RWPE1 (cell line): ENCODE measurements around the gene BTK.

Experiments
- CTCF ChIA-PET: fragments of 350-600 bp; sonication (Branson Sonifier 250); formaldehyde crosslinking; extraction: SDS; loops from one replicate; lab custom pipeline; 2021; lab: Yijun Ruan, JAX
- POLR2A ChIA-PET: fragments of 400-600 bp; formaldehyde crosslinking; extraction: SDS; loops from one replicate; lab custom pipeline; 2020; ENCODE audit warnings: antibody characterized with exemption; ENCODE audit not compliant: low non-redundant PET; lab: Yijun Ruan, JAX
- DNase-seq: peaks from one replicate; pipeline ENCODE4 v3.0.0; 2012; ENCODE audit warnings: low spot score
- H3K27ac ChIP-seq: fragments of 450-650 bp; 2 replicates; pipeline ENCODE4 v1.5.1; 2017
- TF ChIP-seq, protein P1 (sequence below): fragments of 450-650 bp; conservative IDR thresholded peaks from 2 replicates; pipeline ENCODE4 v1.5.1; 2017; ENCODE audit warnings: low read depth, mild to moderate bottlenecking

Gene BTK

DNA sequence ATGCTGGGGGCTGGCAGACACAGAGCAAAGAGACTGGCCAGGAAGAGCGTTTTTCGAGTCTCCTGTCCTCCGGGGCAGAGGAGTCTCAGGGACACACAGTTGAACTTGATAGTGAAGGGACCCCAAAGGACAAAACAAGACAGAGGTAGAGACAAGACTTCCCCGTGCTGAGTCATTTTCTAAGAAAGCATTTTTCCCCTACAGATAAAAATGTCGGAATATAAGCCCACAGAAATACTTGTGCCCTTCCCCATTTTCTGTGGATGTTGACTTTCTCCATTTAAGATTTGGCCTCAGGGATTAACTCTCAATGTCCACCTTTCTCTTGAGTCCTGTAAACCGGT, 523 bp upstream of the BTK start:
- ChIA-PET CTCF (no interaction called here), POLR2A (no interaction called here)
- no peak overlapping the region for H3K27ac ChIP-seq
- TF ChIP-seq, protein P1, sequence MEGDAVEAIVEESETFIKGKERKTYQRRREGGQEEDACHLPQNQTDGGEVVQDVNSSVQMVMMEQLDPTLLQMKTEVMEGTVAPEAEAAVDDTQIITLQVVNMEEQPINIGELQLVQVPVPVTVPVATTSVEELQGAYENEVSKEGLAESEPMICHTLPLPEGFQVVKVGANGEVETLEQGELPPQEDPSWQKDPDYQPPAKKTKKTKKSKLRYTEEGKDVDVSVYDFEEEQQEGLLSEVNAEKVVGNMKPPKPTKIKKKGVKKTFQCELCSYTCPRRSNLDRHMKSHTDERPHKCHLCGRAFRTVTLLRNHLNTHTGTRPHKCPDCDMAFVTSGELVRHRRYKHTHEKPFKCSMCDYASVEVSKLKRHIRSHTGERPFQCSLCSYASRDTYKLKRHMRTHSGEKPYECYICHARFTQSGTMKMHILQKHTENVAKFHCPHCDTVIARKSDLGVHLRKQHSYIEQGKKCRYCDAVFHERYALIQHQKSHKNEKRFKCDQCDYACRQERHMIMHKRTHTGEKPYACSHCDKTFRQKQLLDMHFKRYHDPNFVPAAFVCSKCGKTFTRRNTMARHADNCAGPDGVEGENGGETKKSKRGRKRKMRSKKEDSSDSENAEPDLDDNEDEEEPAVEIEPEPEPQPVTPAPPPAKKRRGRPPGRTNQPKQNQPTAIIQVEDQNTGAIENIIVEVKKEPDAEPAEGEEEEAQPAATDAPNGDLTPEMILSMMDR = no peak
- no peak for DNase-seq

DNA sequence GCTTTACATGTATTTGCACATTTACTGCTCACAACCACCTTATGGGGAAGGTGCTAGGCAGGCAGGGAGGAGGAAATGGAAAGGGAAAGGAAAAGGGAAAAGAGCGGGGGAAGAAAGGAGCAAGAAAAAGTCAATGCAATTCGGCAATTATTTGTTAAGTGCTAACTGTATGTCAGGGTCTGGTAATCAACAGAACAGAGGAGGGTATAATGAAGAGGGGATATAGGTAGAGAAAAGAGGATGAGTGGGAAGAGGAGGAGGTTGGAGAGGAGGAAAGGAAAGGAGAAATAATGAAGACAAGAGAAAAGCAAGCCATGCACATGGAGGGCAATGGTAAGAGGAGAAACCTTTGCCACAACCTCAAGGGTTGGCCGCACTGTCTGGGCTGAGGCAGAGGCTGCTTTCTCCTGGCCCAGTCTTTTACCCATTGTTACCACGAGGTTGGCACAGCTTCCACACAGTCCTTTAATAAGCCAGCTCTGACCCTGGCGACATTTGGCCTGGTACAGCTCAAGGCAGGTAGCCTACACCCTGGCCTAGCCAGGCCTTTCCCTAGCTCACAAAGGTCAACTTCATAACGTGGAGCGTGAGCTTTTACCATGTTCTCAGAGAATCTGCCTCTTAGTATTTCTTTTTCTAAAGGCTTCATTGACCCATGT, 836 bp downstream of the BTK start:
- no peak for DNase-seq
- TF ChIP-seq, protein P1 = no peak
- ChIA-PET POLR2A (no interaction called here), CTCF (no interaction called here)
- H3K27ac ChIP-seq = no peak overlapping the region

DNA sequence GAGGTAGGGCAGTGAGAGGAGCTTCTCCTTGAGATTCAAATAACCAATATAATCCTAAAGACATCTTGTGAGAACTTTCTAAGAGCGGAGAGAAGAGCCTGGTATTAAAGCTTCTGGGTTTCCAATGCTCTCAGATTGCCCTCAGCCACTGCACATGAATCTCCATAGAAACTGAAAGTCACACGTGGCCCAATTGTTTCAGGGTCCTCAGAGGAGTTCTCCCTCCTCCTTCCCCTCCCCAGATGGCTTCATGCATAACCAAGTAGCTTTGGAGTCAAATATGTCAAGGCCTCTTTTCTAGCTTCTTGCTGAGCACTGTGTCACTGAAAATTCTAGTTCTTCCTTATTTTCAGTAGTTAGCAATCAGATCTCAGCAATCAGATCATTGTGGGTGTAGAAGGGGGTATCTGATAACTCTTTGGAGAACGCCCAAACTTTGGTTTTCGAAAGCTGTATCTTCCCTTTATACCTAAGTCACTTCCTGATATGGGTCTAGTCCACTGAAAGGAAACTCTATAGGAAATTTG, 2.2 kb downstream of the BTK start:
- TF ChIP-seq, protein P1 = no peak
- ChIA-PET CTCF (interaction anchor here (0.5 kb wide), 1 partner anchor 1987 kb away, joined by 5 read pairs; no protein-coding TSS in a partner anchor), POLR2A (no interaction called here)
- no peak overlapping the region for H3K27ac ChIP-seq
- DNase-seq = no peak

DNA sequence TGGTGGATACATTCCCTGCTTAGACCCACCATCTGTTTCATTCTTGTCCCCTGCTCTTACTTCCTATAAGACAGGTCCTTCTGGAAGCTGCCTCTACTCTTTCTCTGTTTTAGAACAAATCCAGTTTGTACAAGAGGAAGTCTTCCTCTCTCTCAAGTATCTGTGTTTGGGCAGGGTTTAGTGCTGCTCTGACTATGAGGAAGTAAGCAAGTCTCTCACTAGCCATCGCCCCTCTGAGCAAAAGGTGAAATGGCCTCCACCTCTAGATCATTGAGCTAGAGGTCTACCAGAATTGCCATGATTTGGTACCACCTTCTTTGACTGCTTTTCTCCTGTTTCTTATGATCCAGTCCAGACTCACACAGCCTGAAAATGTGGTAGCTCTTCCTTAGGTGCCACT, 8.4 kb downstream of the BTK start:
- no peak overlapping the region for H3K27ac ChIP-seq
- TF ChIP-seq, protein P1 = no peak
- CTCF ChIA-PET = no interaction called here
- POLR2A ChIA-PET = no interaction called here
- no peak for DNase-seq

DNA sequence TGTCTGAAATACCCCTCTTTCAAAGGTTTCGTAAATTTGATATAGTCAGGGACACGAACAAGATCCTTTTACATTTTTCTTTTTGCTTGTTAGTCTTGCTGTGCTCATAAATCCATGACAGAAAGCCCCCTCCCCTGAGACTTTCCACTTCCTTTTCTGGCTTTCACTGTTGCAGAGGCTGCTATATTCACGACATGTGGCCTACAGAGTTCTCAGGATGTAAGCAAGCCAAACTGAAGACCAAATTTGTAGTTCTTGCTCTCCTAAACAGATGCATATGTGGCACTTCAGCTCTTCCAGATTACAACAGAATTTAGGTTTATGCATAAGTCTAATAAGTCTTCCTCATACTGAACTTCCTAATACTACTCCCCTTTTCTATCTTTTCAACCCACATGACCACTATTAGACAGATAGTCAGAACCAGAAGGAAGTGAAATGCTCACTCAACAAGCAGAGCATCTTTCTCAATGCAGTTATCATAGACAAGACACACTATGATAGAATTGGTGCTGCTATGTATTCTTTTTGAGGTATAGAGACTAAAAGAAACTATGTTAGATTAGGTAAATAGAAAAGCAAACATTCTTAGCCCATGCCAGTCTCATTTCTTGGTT, 15.0 kb downstream of the BTK start:
- H3K27ac ChIP-seq = no peak overlapping the region
- ChIA-PET POLR2A (no interaction called here), CTCF (no interaction called here)
- TF ChIP-seq, protein P1 = no peak
- no peak for DNase-seq

DNA sequence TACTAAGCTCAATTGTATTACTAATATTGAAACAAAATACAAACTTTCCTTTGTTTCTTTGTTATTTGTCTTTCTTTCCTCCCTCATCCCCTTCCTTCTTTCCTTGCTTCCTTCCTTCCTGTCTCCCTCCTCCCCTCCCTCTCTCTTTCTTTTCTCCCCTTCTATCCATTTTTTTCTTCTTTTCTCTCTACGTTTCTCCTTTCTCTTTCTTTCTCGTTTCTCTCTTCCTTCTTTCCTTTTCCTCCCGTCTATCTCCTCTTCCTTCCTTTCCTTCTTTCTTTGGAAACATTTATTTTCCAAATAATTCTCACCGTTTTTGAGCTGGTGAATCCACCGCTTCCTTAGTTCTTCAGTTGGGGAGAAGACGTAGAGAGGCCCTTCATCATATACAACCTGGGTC, 16.3 kb downstream of the BTK start:
- ChIA-PET CTCF (interaction anchor here (0.6 kb wide), 1 partner anchor 62 kb away, joined by 3 read pairs; no protein-coding TSS in a partner anchor), POLR2A (no interaction called here)
- DNase-seq = no peak
- TF ChIP-seq, protein P1 = no peak
- H3K27ac ChIP-seq = no peak overlapping the region
